GF-D8 (cell line): Measurements from ENCODE around the gene ANKRD36B.
"Not testable (repeated sequence)": the region's sequence is repeated elsewhere in the genome, so short reads cannot be mapped to it uniquely, and the experiment has no call there.

Experiments used
- DNase-seq: peaks from one replicate; lab custom pipeline; 2025; lab: John Stamatoyannopoulos, UW

ANKRD36B gene

GRCh38 chr2:97589598-97590510 lies at the start of gene ANKRD36B:
Gene ANKRD36B (minus strand): TSS chr2:97589877. CDS start chr2:97589685, 192 bp downstream.
- not testable (repeated sequence) for DNase-seq

- DNase-seq: not testable (repeated sequence)
These were observed 36.4 kb upstream of the ANKRD36B start for GRCh38 chr2:97626049-97626430.

- not testable (repeated sequence) for DNase-seq
These were observed 35.8 kb upstream of the ANKRD36B start for GRCh38 chr2:97625354-97626048.

GRCh38 chr2:97622976-97623375 lies 33.3 kb upstream of the ANKRD36B start:
- not testable (repeated sequence) for DNase-seq

- DNase-seq: not testable (repeated sequence)
These were observed 30.8 kb upstream of the ANKRD36B start for GRCh38 chr2:97620492-97620891.

- not testable (repeated sequence) for DNase-seq
These were observed 29.5 kb upstream of the ANKRD36B start for GRCh38 chr2:97618939-97619827.

- DNase-seq: no peak
These were observed 28.2 kb upstream of the ANKRD36B start for GRCh38 chr2:97617911-97618310.

GRCh38 chr2:97615746-97616145 lies 26.1 kb upstream of the ANKRD36B start:
- DNase-seq: not testable (repeated sequence)

GRCh38 chr2:97611895-97612294 lies 22.2 kb upstream of the ANKRD36B start:
- DNase-seq: not testable (repeated sequence)

- not testable (repeated sequence) for DNase-seq
These were observed 19.1 kb upstream of the ANKRD36B start for GRCh38 chr2:97608745-97609144.

GRCh38 chr2:97605524-97606339 lies 16.1 kb upstream of the ANKRD36B start:
- not testable (repeated sequence) for DNase-seq

GRCh38 chr2:97605109-97605508 lies 15.4 kb upstream of the ANKRD36B start:
- DNase-seq: not testable (repeated sequence)

GRCh38 chr2:97601537-97601936 lies 11.9 kb upstream of the ANKRD36B start:
- DNase-seq: not testable (repeated sequence)

- not testable (repeated sequence) for DNase-seq
These were observed 6.5 kb upstream of the ANKRD36B start for GRCh38 chr2:97596180-97596579.

GRCh38 chr2:97593520-97593919 lies 3.8 kb upstream of the ANKRD36B start:
- DNase-seq: not testable (repeated sequence)

GRCh38 chr2:97590515-97591394 lies 1.1 kb upstream of the ANKRD36B start:
- DNase-seq: not testable (repeated sequence)

GRCh38 chr2:97589257-97589597 lies 450 bp downstream of the ANKRD36B start:
- DNase-seq: not testable (repeated sequence)

GRCh38 chr2:97565674-97566073 lies 24.0 kb downstream of the ANKRD36B start:
- DNase-seq: not testable (repeated sequence)

- not testable (repeated sequence) for DNase-seq
These were observed 37.3 kb downstream of the ANKRD36B start for GRCh38 chr2:97552406-97552805.

GRCh38 chr2:97550498-97550897 lies 39.2 kb downstream of the ANKRD36B start:
- not testable (repeated sequence) for DNase-seq
